GM18868 (cell line): ENCODE measurements around the gene EPYC.
A peak's percentile ranks its signal among the peaks of the same experiment; 100 is the strongest.
"Not testable (repeated sequence)": the region's sequence is repeated elsewhere in the genome, so short reads cannot be mapped to it uniquely, and the experiment has no call there.

Experiments used
- ATAC-seq: cut with Tn5 transposase; IDR thresholded peaks from one replicate; pipeline ENCODE4 v1.9.1; 2021; ENCODE audit warnings: mild to moderate bottlenecking, moderate library complexity; ENCODE audit not compliant: unreplicated experiment

Gene EPYC

GRCh38 chr12:90991952-90992465 lies 12.8 kb downstream of the EPYC start:
- no peak for ATAC-seq

DNA sequence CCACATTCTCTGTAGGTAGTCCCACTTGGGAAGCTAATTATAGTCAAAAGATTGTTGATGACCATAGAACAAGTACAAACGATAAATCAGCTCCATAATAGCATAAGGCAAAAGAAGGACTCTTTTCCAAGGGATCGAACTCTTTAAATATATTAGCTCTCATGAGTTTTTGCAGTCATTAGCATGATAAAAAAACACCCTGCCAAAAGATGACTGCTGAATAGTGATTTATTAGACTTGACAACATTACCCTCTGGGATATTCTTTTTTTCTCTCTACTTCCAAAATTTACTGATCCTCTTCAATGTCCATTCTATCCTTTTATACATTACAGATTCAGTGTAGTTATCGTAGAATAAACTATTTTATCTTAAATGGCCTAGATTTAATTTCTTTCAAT lies 14.2 kb downstream of the EPYC start:
- ATAC-seq = no peak

DNA sequence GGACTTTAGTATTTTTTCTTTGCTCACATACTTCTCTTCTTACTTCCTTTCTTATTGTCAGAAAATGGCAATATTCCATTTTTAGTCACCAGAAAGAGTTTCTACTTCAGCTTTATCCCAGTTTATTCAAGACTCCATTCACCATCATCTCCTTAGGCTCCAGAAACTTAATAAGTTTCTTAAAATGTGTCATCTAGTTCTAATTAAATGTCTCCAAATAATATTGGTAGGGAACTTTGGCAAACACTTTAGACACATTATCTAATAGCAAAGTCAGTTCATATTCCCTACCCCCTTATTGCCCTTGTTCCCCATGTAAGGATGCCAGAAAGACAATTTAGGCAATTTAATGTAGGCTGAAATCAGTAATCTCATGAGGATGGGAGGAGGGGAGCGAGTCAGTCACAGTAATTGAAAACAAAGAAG lies 15.1 kb downstream of the EPYC start:
- no peak for ATAC-seq

GRCh38 chr12:90987520-90987919 lies 17.3 kb downstream of the EPYC start:
- peak; percentile 79 for ATAC-seq

DNA sequence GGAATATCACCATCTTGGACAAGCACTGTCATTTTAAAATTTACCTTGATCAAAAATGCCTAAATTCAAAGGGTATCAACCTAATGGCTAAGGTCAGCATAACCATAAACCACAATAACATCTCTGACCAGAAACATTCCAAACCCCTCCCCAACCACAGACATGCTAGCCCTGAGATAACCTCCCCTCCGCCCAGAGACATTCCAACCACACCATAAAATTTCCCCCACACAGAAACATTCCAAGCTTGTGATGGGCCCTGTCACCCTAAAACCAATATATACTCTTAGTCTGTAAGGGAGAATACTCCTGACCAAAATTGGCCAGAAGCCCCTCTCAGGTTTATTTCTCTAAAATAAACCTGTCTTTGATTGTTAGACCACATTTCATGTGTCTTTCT lies 17.7 kb downstream of the EPYC start:
- no peak for ATAC-seq

- ATAC-seq = not testable (repeated sequence)
These were observed 19.4 kb downstream of the EPYC start for GRCh38 chr12:90985331-90985730.

- no peak for ATAC-seq
These were observed 20.7 kb downstream of the EPYC start for GRCh38 chr12:90984114-90984513.

GRCh38 chr12:90982170-90982569 lies 22.6 kb downstream of the EPYC start:
- no peak for ATAC-seq

DNA sequence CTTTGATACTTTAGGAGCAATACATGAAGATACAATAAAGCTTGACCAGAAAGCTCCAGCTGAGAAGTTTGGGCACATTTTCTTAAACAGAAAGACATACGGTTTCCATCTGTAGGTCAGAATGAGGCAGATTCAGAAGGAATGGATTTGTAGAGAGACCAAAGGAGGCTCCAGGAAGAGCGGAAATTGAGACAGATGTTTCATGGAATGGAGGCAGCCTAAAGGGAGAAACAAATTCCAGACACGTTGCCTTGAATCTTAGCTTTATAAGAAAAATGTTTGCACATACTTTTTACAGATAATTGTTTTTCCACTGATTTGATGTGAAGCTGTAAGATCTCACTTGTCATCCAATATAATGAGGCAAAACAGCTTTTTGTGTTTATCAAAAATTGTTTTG lies 24.8 kb downstream of the EPYC start:
- no peak for ATAC-seq

DNA sequence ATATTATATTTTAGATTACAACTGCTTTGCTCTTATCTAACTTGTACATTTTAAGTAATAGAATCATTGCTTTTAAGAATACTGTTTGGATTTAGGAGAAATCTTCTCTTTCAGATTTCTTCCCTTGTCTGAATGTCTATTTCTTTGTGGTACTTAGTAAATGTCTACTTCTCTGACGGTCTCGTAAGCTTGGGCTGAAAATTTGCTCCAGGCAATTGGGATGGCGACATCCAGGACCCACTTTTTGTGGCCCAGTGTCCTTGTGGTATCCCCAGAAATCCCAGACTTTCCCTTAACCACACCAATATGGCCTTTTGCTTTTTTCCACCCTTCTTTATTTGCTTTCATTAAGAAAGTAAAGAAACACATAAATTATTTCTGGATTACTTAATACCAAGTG lies 25.8 kb downstream of the EPYC start:
- ATAC-seq = no peak

GRCh38 chr12:90978117-90978770 lies 26.5 kb downstream of the EPYC start:
- peak; percentile 91 for ATAC-seq

DNA sequence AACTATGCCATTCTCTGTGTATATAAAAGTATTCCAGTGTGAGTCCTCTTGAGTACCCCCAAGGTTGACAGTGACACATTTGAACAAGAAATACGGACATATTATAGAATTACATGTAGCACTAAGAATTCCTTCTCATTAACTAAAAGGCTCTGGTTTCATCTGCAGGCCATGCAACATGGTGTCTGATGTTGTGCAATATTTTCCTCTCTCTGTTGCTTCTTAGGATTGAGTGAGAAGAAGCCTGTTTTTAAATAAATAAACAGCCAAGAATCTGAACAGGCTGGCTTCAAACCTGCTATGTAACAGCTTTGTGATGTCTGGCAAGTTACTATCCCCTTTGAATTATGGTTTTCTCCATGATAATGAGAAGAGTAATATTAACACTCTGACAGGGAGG lies 27.5 kb downstream of the EPYC start:
- no peak for ATAC-seq

GRCh38 chr12:90974286-90974685 lies 30.5 kb downstream of the EPYC start:
- no peak for ATAC-seq

DNA sequence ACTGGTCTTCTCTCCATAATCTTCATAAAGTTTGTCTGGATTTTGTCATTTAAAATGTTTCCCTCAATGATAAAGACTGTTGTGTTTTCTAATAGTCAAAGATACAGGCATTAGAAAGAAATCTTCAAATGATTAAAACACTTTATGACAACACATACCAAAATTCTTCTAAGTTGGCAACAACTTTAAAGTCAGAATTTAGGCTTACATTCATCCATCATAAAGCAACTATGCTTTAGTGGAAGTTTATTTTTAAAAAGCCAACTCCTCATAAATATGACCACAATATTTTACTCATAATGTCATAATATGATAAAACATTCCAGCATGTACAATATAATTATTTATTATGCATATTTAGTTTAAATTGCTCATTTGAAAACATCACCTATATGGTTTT lies 32.5 kb downstream of the EPYC start:
- no peak for ATAC-seq

GRCh38 chr12:90970911-90971310 lies 33.9 kb downstream of the EPYC start:
- ATAC-seq = no peak

DNA sequence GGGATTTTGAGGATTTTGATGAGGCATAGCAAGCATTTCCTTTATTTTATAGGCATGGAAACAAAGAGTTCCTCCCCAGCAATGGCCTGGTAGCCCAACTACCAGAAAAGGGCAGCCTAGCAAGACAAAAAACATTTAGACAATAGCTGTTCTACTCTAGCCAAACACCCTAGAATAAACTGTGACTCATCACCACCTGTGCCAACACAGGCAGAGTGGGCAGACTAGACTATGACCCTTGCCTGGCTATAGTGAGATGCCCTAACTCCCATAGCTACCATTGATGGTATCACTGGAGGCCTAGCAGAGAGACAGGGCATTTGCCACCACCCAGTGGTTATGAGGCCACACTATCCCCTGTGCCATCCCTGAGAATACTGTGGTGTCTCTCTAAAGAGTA lies 34.3 kb downstream of the EPYC start:
- no peak for ATAC-seq

GRCh38 chr12:90969851-90970250 lies 34.9 kb downstream of the EPYC start:
- ATAC-seq = no peak

GRCh38 chr12:90969346-90969745 lies 35.4 kb downstream of the EPYC start:
- no peak for ATAC-seq

GRCh38 chr12:90965204-90965603 lies 39.6 kb downstream of the EPYC start:
- peak; percentile 97 for ATAC-seq

GRCh38 chr12:90964616-90965015 lies 40.2 kb downstream of the EPYC start:
- ATAC-seq = no peak

DNA sequence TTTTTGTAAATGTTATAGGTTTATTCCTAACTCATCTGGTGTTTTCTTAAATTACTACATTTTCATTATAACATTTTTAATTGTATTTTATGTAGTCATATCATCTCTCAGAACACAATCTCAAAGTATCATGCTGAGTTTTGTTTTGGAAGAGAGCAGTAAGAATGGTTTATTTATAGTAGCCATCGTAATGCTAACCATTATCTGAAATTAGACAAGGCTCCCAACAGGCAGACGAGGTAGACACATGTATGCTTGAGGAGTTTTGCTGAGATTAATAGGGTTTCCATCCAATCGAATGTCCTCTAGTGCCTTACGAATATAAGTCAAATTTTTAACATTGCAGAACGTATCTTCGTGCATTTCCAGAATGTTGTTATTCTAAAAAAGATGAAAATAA lies 40.8 kb downstream of the EPYC start:
- ATAC-seq = no peak

GRCh38 chr12:90961154-90961553 lies 43.6 kb downstream of the EPYC start:
- ATAC-seq = no peak

DNA sequence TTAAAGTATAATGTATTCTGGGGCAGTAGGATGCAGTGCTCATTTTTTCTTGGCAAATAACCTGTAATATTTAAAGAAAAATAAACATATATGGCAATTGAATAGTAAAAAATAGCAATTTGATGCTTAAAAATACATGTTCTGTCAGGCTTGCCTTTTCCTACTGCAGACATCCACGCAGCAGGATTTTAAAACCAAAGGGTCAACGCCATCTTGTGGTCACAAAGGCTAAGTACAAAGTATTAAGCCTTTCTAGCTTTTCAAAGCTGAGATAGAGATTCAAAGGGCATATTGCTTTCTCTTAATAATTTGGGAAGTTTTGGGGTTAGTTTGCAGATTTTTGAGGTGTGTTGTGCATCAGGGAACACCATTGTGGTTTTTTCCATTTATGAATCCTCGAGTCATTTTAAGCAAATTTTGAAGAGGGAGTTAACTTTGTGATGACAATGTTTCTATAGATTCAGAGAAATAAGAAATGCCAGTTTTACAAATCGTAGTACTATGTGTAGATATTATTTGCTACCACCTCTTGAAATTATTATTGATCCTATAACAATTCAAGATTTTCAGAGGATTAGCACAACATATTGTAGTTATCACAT lies 45.1 kb downstream of the EPYC start:
- ATAC-seq = peak; percentile 88
